Smooth muscle cell (in vitro differentiated cells): ENCODE measurements around the gene COL5A1. TPM values are rescaled to one million over a fixed set of nuclear protein-coding genes. Genes with fewer than 3 reads are reported as not detected.
A peak's percentile ranks its signal among the peaks of the same experiment; 100 is the strongest.

ENCODE experiments used
- DNase-seq: peaks from one replicate; lab custom pipeline; 2025; ENCODE audit not compliant: unreplicated experiment; lab: John Stamatoyannopoulos, UW
- H2AFZ ChIP-seq: fragments of 200-600 bp; sonication (generic); 2 replicates; pipeline ENCODE4 v1.6.0; 2016; ENCODE audit warnings: antibody characterized with exemption, low read depth, mild to moderate bottlenecking
- H3F3A ChIP-seq: fragments of 200-600 bp; sonication (generic); 2 replicates; pipeline ENCODE4 v1.6.0; 2017; ENCODE audit warnings: antibody characterized with exemption, low read depth
- H3K27ac ChIP-seq: fragments of 200-600 bp; sonication (generic); 2 replicates; pipeline ENCODE4 v1.5.1; 2016; ENCODE audit warnings: low read depth, mild to moderate bottlenecking
- H3K27me3 ChIP-seq: fragments of 200-600 bp; sonication (generic); 2 replicates; pipeline ENCODE4 v1.6.1; 2016; ENCODE audit warnings: low read depth, mild to moderate bottlenecking
- H3K36me3 ChIP-seq: fragments of 200-600 bp; sonication (generic); 2 replicates; pipeline ENCODE4 v1.5.1; 2016; ENCODE audit warnings: low read depth
- H3K4me1 ChIP-seq: fragments of 200-600 bp; sonication (generic); 2 replicates; pipeline ENCODE4 v1.5.1; 2016; ENCODE audit warnings: low read depth
- H3K4me2 ChIP-seq: fragments of 200-600 bp; sonication (generic); 2 replicates; pipeline ENCODE4 v1.6.0; 2016; ENCODE audit warnings: mild to moderate bottlenecking
- H3K4me3 ChIP-seq: fragments of 200-600 bp; sonication (generic); 2 replicates; pipeline ENCODE4 v1.5.1; 2016; ENCODE audit warnings: mild to moderate bottlenecking
- H3K79me2 ChIP-seq: fragments of 200-600 bp; sonication (generic); 2 replicates; pipeline ENCODE4 v1.6.0; 2016; ENCODE audit warnings: low read depth, mild to moderate bottlenecking
- H3K9ac ChIP-seq: fragments of 200-600 bp; sonication (generic); 2 replicates; pipeline ENCODE4 v1.6.0; 2016; ENCODE audit warnings: low read depth
- H3K9me3 ChIP-seq: fragments of 200-600 bp; sonication (generic); replicated peaks from 2 replicates; pipeline ENCODE4 v1.5.1; 2016; ENCODE audit warnings: low read depth
- H4K20me1 ChIP-seq: fragments of 200-600 bp; sonication (generic); 2 replicates; pipeline ENCODE4 v1.6.0; 2016; ENCODE audit warnings: low read depth
- CTCF ChIP-seq: fragments of 200-600 bp; sonication (generic); IDR thresholded peaks from 2 replicates; pipeline ENCODE4 v1.5.1; 2017; ENCODE audit warnings: borderline replicate concordance, mild to moderate bottlenecking, antibody characterized with exemption; ENCODE audit not compliant: insufficient read depth, poor library complexity, severe bottlenecking
- WGBS: methylation state at CpG from one replicate; pipeline ENCODE4 v1.1.7; 2016; ENCODE audit warnings: low lambda C conversion rate; 5-methylcytosine and 5-hydroxymethylcytosine counted together
- polyA plus RNA-seq: library from polyadenylated mRNA; unstranded; fragments of >200 nt; fragmentation: Nextera tagmentation; extraction: Ambion mirVana; gene quantifications from 2 replicates; pipeline ENCODE4 v1.2.1, GENCODE V29; 2016
- total RNA-seq: library from RNA; depleted of rRNA; stranded (reverse); fragments of >200 nt; gene quantifications from 2 replicates; pipeline ENCODE4 v1.2.3, GENCODE V29; 2014

The COL5A1 gene
- total and polyA plus RNA-seq, 2 experiments from 2014 or later: 1,084 to 1,443 TPM

- DNase-seq: no peak
- no peaks in the 10 kb centered on the region for H3K27me3 ChIP-seq
- H3K27ac ChIP-seq: peak overlapping the region; percentile 78
- peaks cover 98% of the 10 kb centered on the region for H3K79me2 ChIP-seq
- H3K4me3 ChIP-seq: no peak overlapping the region
- H3F3A ChIP-seq: peaks cover 79% of the 10 kb centered on the region
- no peak for TF ChIP-seq CTCF
- peak overlapping the region; percentile 63 for H3K4me2 ChIP-seq
- no peaks in the 10 kb centered on the region for H3K9me3 ChIP-seq
- peaks cover 100% of the 10 kb centered on the region for H4K20me1 ChIP-seq
- H3K36me3 ChIP-seq: no peaks in the 10 kb centered on the region
- peaks cover 10% of the 10 kb centered on the region for H3K4me1 ChIP-seq
- WGBS: 85% methylated on average over 13 of the region's 19 CpGs
- no peak overlapping the region for H3K9ac ChIP-seq
- H2AFZ ChIP-seq: no peak overlapping the region
These were observed 38.2 kb downstream of the COL5A1 start for GRCh38 chr9:134679616-134680392.

- H3K79me2 ChIP-seq: peaks cover 98% of the 10 kb centered on the region
- TF ChIP-seq CTCF: no peak
- H3K4me1 ChIP-seq: peaks cover 10% of the 10 kb centered on the region
- DNase-seq: no peak
- H3K36me3 ChIP-seq: peaks cover 2% of the 10 kb centered on the region
- no peaks in the 10 kb centered on the region for H3K9me3 ChIP-seq
- peaks cover 100% of the 10 kb centered on the region for H4K20me1 ChIP-seq
- H3K4me2 ChIP-seq: peak overlapping the region; percentile 63
- WGBS: 73% methylated on average over 18 of the region's 18 CpGs
- peaks cover 79% of the 10 kb centered on the region for H3F3A ChIP-seq
- H3K27me3 ChIP-seq: no peaks in the 10 kb centered on the region
- H3K9ac ChIP-seq: peak overlapping the region; percentile 20
- H3K27ac ChIP-seq: peak overlapping the region; percentile 78
- H3K4me3 ChIP-seq: no peak overlapping the region
- H2AFZ ChIP-seq: no peak overlapping the region
These were observed 38.9 kb downstream of the COL5A1 start for GRCh38 chr9:134680393-134681060.

- 60% methylated on average over 20 of the region's 22 CpGs for WGBS
- Histone ChIP-seq H3K27ac (peak overlapping the region; percentile 78), H3K4me2 (peak overlapping the region; percentile 63), H4K20me1 (peaks cover 100% of the 10 kb centered on the region), H3K9me3 (no peaks in the 10 kb centered on the region), H3K36me3 (peaks cover 8% of the 10 kb centered on the region), H3K9ac (peak overlapping the region; percentile 22), H3K79me2 (peaks cover 98% of the 10 kb centered on the region), H3F3A (peaks cover 80% of the 10 kb centered on the region), H3K27me3 (no peaks in the 10 kb centered on the region), H2AFZ (no peak overlapping the region), H3K4me3 (no peak overlapping the region), H3K4me1 (peaks cover 10% of the 10 kb centered on the region)
- no peak for TF ChIP-seq CTCF
- no peak for DNase-seq
These were observed 39.6 kb downstream of the COL5A1 start for GRCh38 chr9:134681061-134681661.
